GM19023 (cell line): ENCODE measurements around the gene TMTC1.

Source experiments
- ATAC-seq: cut with Tn5 transposase; IDR thresholded peaks from one replicate; pipeline ENCODE4 v1.9.1; 2021; ENCODE audit warnings: mild to moderate bottlenecking, moderate library complexity; ENCODE audit not compliant: unreplicated experiment

Gene TMTC1

GRCh38 chr12:29781188-29781587 lies 2.6 kb downstream of the TMTC1 start:
- ATAC-seq: no peak

- ATAC-seq: no peak
Measured at GRCh38 chr12:29780084-29780483, 3.7 kb downstream of the TMTC1 start.

GRCh38 chr12:29778531-29778930 lies 5.2 kb downstream of the TMTC1 start:
- no peak for ATAC-seq

- no peak for ATAC-seq
Measured at GRCh38 chr12:29773076-29773475, 10.7 kb downstream of the TMTC1 start.

- no peak for ATAC-seq
Measured at GRCh38 chr12:29771786-29772185, 12.0 kb downstream of the TMTC1 start.

- no peak for ATAC-seq
Measured at GRCh38 chr12:29771165-29771564, 12.6 kb downstream of the TMTC1 start.

- ATAC-seq: no peak
Measured at GRCh38 chr12:29769162-29769858, 14.4 kb downstream of the TMTC1 start.

- ATAC-seq: no peak
Measured at GRCh38 chr12:29768372-29768771, 15.4 kb downstream of the TMTC1 start.

- ATAC-seq: no peak
Measured at GRCh38 chr12:29763301-29763683, 20.4 kb downstream of the TMTC1 start.

- no peak for ATAC-seq
Measured at GRCh38 chr12:29762637-29763300, 21.0 kb downstream of the TMTC1 start.

- ATAC-seq: no peak
Measured at GRCh38 chr12:29759950-29760349, 23.8 kb downstream of the TMTC1 start.

- no peak for ATAC-seq
Measured at GRCh38 chr12:29756741-29757390, 26.9 kb downstream of the TMTC1 start.

GRCh38 chr12:29754235-29755189 lies 29.2 kb downstream of the TMTC1 start:
- ATAC-seq: no peak

- ATAC-seq: no peak
Measured at GRCh38 chr12:29752121-29752520, 31.6 kb downstream of the TMTC1 start.

GRCh38 chr12:29751676-29752075 lies 32.1 kb downstream of the TMTC1 start:
- no peak for ATAC-seq

GRCh38 chr12:29750928-29751220 lies 32.9 kb downstream of the TMTC1 start:
- ATAC-seq: no peak

GRCh38 chr12:29750131-29750927 lies 33.4 kb downstream of the TMTC1 start:
- ATAC-seq: peak; percentile 90

- no peak for ATAC-seq
Measured at GRCh38 chr12:29744365-29744764, 39.4 kb downstream of the TMTC1 start.

- no peak for ATAC-seq
Measured at GRCh38 chr12:29743801-29744200, 39.9 kb downstream of the TMTC1 start.

GRCh38 chr12:29743077-29743476 lies 40.7 kb downstream of the TMTC1 start:
- no peak for ATAC-seq
